B cell (primary cell): Measurements from ENCODE around the gene PSMD3. TPM values are rescaled to one million over a fixed set of nuclear protein-coding genes. Genes with fewer than 3 reads are reported as not detected.

ENCODE experiments used
- ATAC-seq: fragments of 200-7000 bp; cut with Tn5 transposase; one replicate; pipeline ENCODE4 v1.10.0; 2021; ENCODE audit warnings: low read depth, mild to moderate bottlenecking, moderate number of reproducible peaks, moderate library complexity
- CTCF ChIA-PET: fragments of 350-600 bp; sonication (Branson Sonifier 250); formaldehyde crosslinking; loops from one replicate; lab custom pipeline; 2021; ENCODE audit warnings: antibody characterized with exemption, inconsistent platforms; lab: Charles Lee
- POLR2A ChIA-PET: fragments of 350-600 bp; sonication (Branson Sonifier 250); formaldehyde crosslinking; loops from one replicate; lab custom pipeline; 2021; ENCODE audit warnings: antibody characterized with exemption; lab: Charles Lee
- DNase-seq: peaks from one replicate; pipeline ENCODE4 v3.0.0; 2013
- H2AFZ ChIP-seq: 2 replicates; pipeline ENCODE4 v1.6.1; 2012; ENCODE audit warnings: mild to moderate bottlenecking, low read depth, low read length; ENCODE audit not compliant: insufficient read depth, poor library complexity, severe bottlenecking
- H3K27ac ChIP-seq, 2 donors: 1 replicate in 1 of 2; 2 replicates in 1 of 2; pipeline ENCODE4 v1.5.1; 2012 to 2013; ENCODE audit warnings: low read length in 2 of 2, mild to moderate bottlenecking in 2 of 2, moderate library complexity in 1 of 2
- H3K27me3 ChIP-seq, 4 experiments: fragments of 200-600 bp in 1 of 4; sonication (generic) in 1 of 4; replicated peaks in 1 of 4; 1 replicate in 2 of 4; 2 replicates in 2 of 4; pipeline versions ENCODE4 v1.6.1 to v1.7.0; 2013 to 2016; ENCODE audit warnings: low read length in 3 of 4, mild to moderate bottlenecking in 2 of 4, mixed read lengths in 1 of 4, moderate library complexity in 1 of 4; ENCODE audit not compliant: insufficient read depth in 4 of 4, control insufficient read depth in 3 of 4; ENCODE audit errors: control extremely low read depth in 1 of 4
- H3K36me3 ChIP-seq, 2 experiments: replicated peaks in 1 of 2; 1 replicate in 1 of 2; 2 replicates in 1 of 2; pipeline versions ENCODE4 v1.6.1 to v1.7.1; 2013; ENCODE audit warnings: low read length in 1 of 2; ENCODE audit not compliant: insufficient read depth in 2 of 2, control insufficient read depth in 1 of 2; ENCODE audit errors: control extremely low read depth in 1 of 2, extremely low read depth in 1 of 2
- H3K4me1 ChIP-seq, 2 donors: fragments of 200-600 bp in 1 of 2; sonication (generic) in 1 of 2; 1 replicate in 1 of 2; 2 replicates in 1 of 2; pipeline versions ENCODE4 v1.5.1 to v1.6.1; 2013 to 2017; ENCODE audit warnings: low read length in 2 of 2; ENCODE audit not compliant: control insufficient read depth in 2 of 2, insufficient read depth in 2 of 2
- H3K4me2 ChIP-seq: replicated peaks from 2 replicates; pipeline ENCODE3; 2012; ENCODE audit warnings: mild to moderate bottlenecking, low read depth, low read length; ENCODE audit not compliant: poor library complexity, severe bottlenecking
- H3K4me3 ChIP-seq, 5 experiments: fragments of 200-600 bp in 1 of 5; sonication (generic) in 1 of 5; 1 replicate in 3 of 5; 2 replicates in 2 of 5; pipeline versions ENCODE4 v1.5.1 to v1.7.0; 2011 to 2016; ENCODE audit warnings: low read length in 4 of 5, mild to moderate bottlenecking in 4 of 5, low read depth in 2 of 5, control low read depth in 1 of 5, moderate library complexity in 1 of 5; ENCODE audit not compliant: insufficient read depth in 1 of 5; ENCODE audit errors: control extremely low read depth in 1 of 5, extremely low read depth in 1 of 5
- H3K79me2 ChIP-seq: fragments of 200-600 bp; sonication (generic); one replicate; pipeline ENCODE4 v1.6.0; 2016; ENCODE audit warnings: low read length; ENCODE audit not compliant: control insufficient read depth, insufficient read depth
- H3K9ac ChIP-seq: fragments of 200-600 bp; sonication (generic); 2 replicates; pipeline ENCODE4 v1.6.1; 2017; ENCODE audit warnings: mild to moderate bottlenecking, low read length, moderate library complexity
- H3K9me3 ChIP-seq, 3 donors: one replicate each; pipeline versions ENCODE4 v1.6.1 to v1.7.1; 2013; ENCODE audit warnings: low read length in 2 of 3; ENCODE audit not compliant: control insufficient read depth in 2 of 3, insufficient read depth in 1 of 3; ENCODE audit errors: control extremely low read depth in 1 of 3
- H4K20me1 ChIP-seq: 2 replicates; pipeline ENCODE4 v1.6.0; 2012; ENCODE audit warnings: mild to moderate bottlenecking, low read length; ENCODE audit not compliant: insufficient read depth, control insufficient read depth, poor library complexity, severe bottlenecking
- H3K27ac Mint-ChIP-seq: one replicate; pipeline ENCODE4 v1.8.0; 2021; ENCODE audit warnings: mixed read lengths
- H3K27me3 Mint-ChIP-seq: one replicate; pipeline ENCODE4 v1.8.0; 2021; ENCODE audit warnings: mixed read lengths
- H3K4me1 Mint-ChIP-seq: one replicate; pipeline ENCODE4 v1.8.0; 2021; ENCODE audit warnings: mixed read lengths
- H3K4me3 Mint-ChIP-seq: one replicate; pipeline ENCODE4 v1.8.0; 2021; ENCODE audit warnings: mixed read lengths
- H3K9me3 Mint-ChIP-seq: one replicate; pipeline ENCODE4 v1.8.0; 2022; ENCODE audit warnings: mixed read lengths; ENCODE audit not compliant: insufficient read depth
- EZH2 ChIP-seq: IDR thresholded peaks from 2 replicates; pipeline ENCODE4 v1.6.1; 2012; ENCODE audit warnings: borderline replicate concordance, low read depth, mild to moderate bottlenecking, moderate library complexity, low read length; ENCODE audit not compliant: insufficient read depth, poor library complexity, severe bottlenecking
- WGBS: methylation state at CpG from one replicate; pipeline ENCODE4 v1.1.5; 2013; ENCODE audit warnings: missing lambda C conversion rate; ENCODE audit not compliant: insufficient coverage; 5-methylcytosine and 5-hydroxymethylcytosine counted together
- intact Hi-C: fragments of 100-400 bp; cut with micrococcal nuclease; formaldehyde crosslinking; loops from one replicate; pipeline ENCODE4 v1.10.0; 2022
- polyA plus RNA-seq: library from polyadenylated mRNA; depleted of rRNA; stranded (reverse); fragments of >200 nt; gene quantifications from 2 replicates; pipeline ENCODE4 v1.2.3, GENCODE V29; 2012
- total RNA-seq, 2 donors: library from RNA; stranded (reverse); fragments of 120-200 nt in 1 of 2; gene quantifications; 1 replicate in 1 of 2; 2 replicates in 1 of 2; pipeline versions ENCODE4 v1.2.3 to v1.2.4, GENCODE V29; 2013 to 2022
- TF ChIP-seq, protein P1 (sequence below): fragments of 200-600 bp; IDR thresholded peaks from one replicate; pipeline ENCODE4 v1.8.0; 2022; ENCODE audit warnings: antibody characterized with exemption, mild to moderate bottlenecking

Gene PSMD3
- total and polyA plus RNA-seq, 2 donors (not counting 1 experiment from before 2014, with no cell fraction given): 72.6 to 76.6 TPM

- H3K9me3 Mint-ChIP-seq: no peaks in the 10 kb centered on the region
- ChIA-PET POLR2A (no interaction called here), CTCF (interaction anchor here (0.8 to 2.5 kb wide), 3 partner anchors 8 to 92 kb away, joined by 4 to 9 read pairs (median 4); no protein-coding TSS in a partner anchor)
- H3K4me1 Mint-ChIP-seq: no peaks in the 10 kb centered on the region
- no peak overlapping the region for H3K4me3 Mint-ChIP-seq
- ATAC-seq (no peak), DNase-seq (no peak)
- Histone ChIP-seq H3K27me3 (no peaks in the 10 kb centered on the region), H2AFZ (no peak overlapping the region), H3K9me3 (no peaks in the 10 kb centered on the region), H3K4me1 (no peaks in the 10 kb centered on the region), H3K4me3 (no peak overlapping the region), H4K20me1 (no peaks in the 10 kb centered on the region), H3K79me2 (no peaks in the 10 kb centered on the region), H3K4me2 (no peak overlapping the region), H3K36me3 (peaks cover 0 to 51% of the 10 kb centered on the region in 2 experiments), H3K9ac (no peak overlapping the region), H3K27ac (no peak overlapping the region)
- 94% methylated on average over 21 of the region's 24 CpGs for WGBS
- no peak overlapping the region for H3K27ac Mint-ChIP-seq
- intact Hi-C loops: no loop called here
- TF ChIP-seq, protein P1, sequence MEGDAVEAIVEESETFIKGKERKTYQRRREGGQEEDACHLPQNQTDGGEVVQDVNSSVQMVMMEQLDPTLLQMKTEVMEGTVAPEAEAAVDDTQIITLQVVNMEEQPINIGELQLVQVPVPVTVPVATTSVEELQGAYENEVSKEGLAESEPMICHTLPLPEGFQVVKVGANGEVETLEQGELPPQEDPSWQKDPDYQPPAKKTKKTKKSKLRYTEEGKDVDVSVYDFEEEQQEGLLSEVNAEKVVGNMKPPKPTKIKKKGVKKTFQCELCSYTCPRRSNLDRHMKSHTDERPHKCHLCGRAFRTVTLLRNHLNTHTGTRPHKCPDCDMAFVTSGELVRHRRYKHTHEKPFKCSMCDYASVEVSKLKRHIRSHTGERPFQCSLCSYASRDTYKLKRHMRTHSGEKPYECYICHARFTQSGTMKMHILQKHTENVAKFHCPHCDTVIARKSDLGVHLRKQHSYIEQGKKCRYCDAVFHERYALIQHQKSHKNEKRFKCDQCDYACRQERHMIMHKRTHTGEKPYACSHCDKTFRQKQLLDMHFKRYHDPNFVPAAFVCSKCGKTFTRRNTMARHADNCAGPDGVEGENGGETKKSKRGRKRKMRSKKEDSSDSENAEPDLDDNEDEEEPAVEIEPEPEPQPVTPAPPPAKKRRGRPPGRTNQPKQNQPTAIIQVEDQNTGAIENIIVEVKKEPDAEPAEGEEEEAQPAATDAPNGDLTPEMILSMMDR: no peak
- H3K27me3 Mint-ChIP-seq: no peaks in the 10 kb centered on the region
Observed at GRCh38 chr17:40019140-40019991, 38.8 kb downstream of the PSMD3 start.

- Histone ChIP-seq H2AFZ (no peak overlapping the region), H3K4me1 (no peaks in the 10 kb centered on the region), H3K27ac (no peak overlapping the region), H3K27me3 (no peaks in the 10 kb centered on the region), H3K4me2 (no peak overlapping the region), H3K4me3 (no peak overlapping the region), H3K9ac (no peak overlapping the region), H3K9me3 (no peaks in the 10 kb centered on the region), H3K36me3 (peaks cover 0 to 52% of the 10 kb centered on the region in 2 experiments), H4K20me1 (no peaks in the 10 kb centered on the region), H3K79me2 (no peaks in the 10 kb centered on the region)
- TF ChIP-seq, protein P1: no peak
- TF ChIP-seq EZH2: no peak
- H3K27me3 Mint-ChIP-seq: no peaks in the 10 kb centered on the region
- intact Hi-C loops: no loop called here
- ChIA-PET CTCF (interaction anchor here (1.2 to 2.5 kb wide), 2 partner anchors 55 to 66 kb away, joined by 3 to 9 read pairs; no protein-coding TSS in a partner anchor), POLR2A (no interaction called here)
- H3K9me3 Mint-ChIP-seq: no peaks in the 10 kb centered on the region
- ATAC-seq: no peak
- 96% methylated on average over 13 of the region's 13 CpGs for WGBS
- no peak overlapping the region for H3K4me3 Mint-ChIP-seq
- no peak overlapping the region for H3K27ac Mint-ChIP-seq
- H3K4me1 Mint-ChIP-seq: no peaks in the 10 kb centered on the region
- no peak for DNase-seq
Observed at GRCh38 chr17:40020146-40020545, 39.5 kb downstream of the PSMD3 start.
